SU-DHL-6 (cell line): Measurements from ENCODE around the gene ILDR2.

Experiments used
- H2AFZ ChIP-seq: fragments of 200-600 bp; sonication (generic); 2 replicates; pipeline ENCODE4 v1.6.1; 2014; ENCODE audit warnings: low read depth, mild to moderate bottlenecking, moderate library complexity, mixed read lengths, antibody characterized with exemption, low read length; ENCODE audit not compliant: severe bottlenecking
- H3F3A ChIP-seq: fragments of 200-600 bp; shearing (Covaris generic); 2 replicates; pipeline ENCODE4 v1.6.0; 2016; ENCODE audit warnings: antibody characterized with exemption, mild to moderate bottlenecking; ENCODE audit not compliant: insufficient read depth
- H3K27ac ChIP-seq: fragments of 200-600 bp; sonication (generic); 2 replicates; pipeline ENCODE4 v1.5.1; 2016; ENCODE audit warnings: low read depth, mild to moderate bottlenecking, low read length, moderate library complexity, mixed read lengths
- H3K27me3 ChIP-seq: fragments of 200-600 bp; sonication (generic), shearing (Covaris generic); 2 replicates; pipeline ENCODE4 v1.6.0; 2014; ENCODE audit warnings: mild to moderate bottlenecking, low read length
- H3K36me3 ChIP-seq: fragments of 200-600 bp; sonication (generic); 2 replicates; pipeline ENCODE4 v1.6.1; 2014; ENCODE audit warnings: mild to moderate bottlenecking, low read length, mixed read lengths
- H3K4me2 ChIP-seq: fragments of 300-600, 200-600 bp; shearing (Covaris generic), sonication (generic); 2 replicates; pipeline ENCODE4 v1.6.0; 2014; ENCODE audit warnings: low read length, low read depth, mild to moderate bottlenecking; ENCODE audit not compliant: poor library complexity, severe bottlenecking
- H3K4me3 ChIP-seq: fragments of 200-600 bp; sonication (generic); 2 replicates; pipeline ENCODE4 v1.5.1; 2014; ENCODE audit warnings: antibody characterized with exemption, low read length, mild to moderate bottlenecking, mixed read lengths; ENCODE audit not compliant: insufficient read depth, poor library complexity, severe bottlenecking
- H3K79me2 ChIP-seq: fragments of 200-600 bp; sonication (generic); 2 replicates; pipeline ENCODE4 v1.6.1; 2014; ENCODE audit warnings: mild to moderate bottlenecking, low read length, moderate library complexity; ENCODE audit not compliant: insufficient read depth
- H3K9ac ChIP-seq: fragments of 200-600 bp; sonication (generic); 2 replicates; pipeline ENCODE4 v1.7.0; 2014; ENCODE audit warnings: mild to moderate bottlenecking, low read length
- H3K9me2 ChIP-seq: fragments of 200-600 bp; sonication (generic); replicated peaks from 2 replicates; pipeline ENCODE4 v1.6.1; 2014; ENCODE audit warnings: low read length; ENCODE audit not compliant: insufficient read depth
- H3K9me3 ChIP-seq: fragments of 200-600 bp; sonication (generic); 2 replicates; pipeline ENCODE4 v1.6.1; 2014; ENCODE audit warnings: low read length, mixed read lengths; ENCODE audit not compliant: insufficient read depth
- H4K20me1 ChIP-seq: fragments of 200-600 bp; sonication (generic); 2 replicates; pipeline ENCODE4 v1.6.1; 2014; ENCODE audit warnings: low read depth, mild to moderate bottlenecking, antibody characterized with exemption, low read length, moderate library complexity, mixed read lengths
- CTCF ChIP-seq: fragments of 200-600 bp; sonication (generic); IDR thresholded peaks from one replicate; pipeline ENCODE4 v1.5.1; 2017; ENCODE audit warnings: antibody characterized with exemption, mild to moderate bottlenecking, low read length, moderate library complexity; ENCODE audit not compliant: insufficient read depth, poor library complexity, severe bottlenecking
- EZH2phosphoT487 ChIP-seq: fragments of 200-600 bp; sonication (generic), shearing (Covaris generic); conservative IDR thresholded peaks from 2 replicates; pipeline ENCODE4 v1.6.1; 2018; ENCODE audit warnings: mild to moderate bottlenecking, antibody characterized with exemption, low read length, moderate library complexity, mixed read lengths

ILDR2 gene

GRCh38 chr1:166978821-166979220 lies 3.5 kb upstream of the ILDR2 start:
- Histone ChIP-seq H3K9ac (no peak overlapping the region), H3K4me2 (no peak overlapping the region), H3K9me2 (no peaks in the 10 kb centered on the region), H3F3A (peaks cover 7% of the 10 kb centered on the region), H2AFZ (no peak overlapping the region), H3K4me3 (no peak overlapping the region), H3K36me3 (no peaks in the 10 kb centered on the region), H3K27ac (no peak overlapping the region), H3K9me3 (no peaks in the 10 kb centered on the region), H3K27me3 (no peaks in the 10 kb centered on the region), H3K79me2 (no peaks in the 10 kb centered on the region), H4K20me1 (no peaks in the 10 kb centered on the region)
- no peak for TF ChIP-seq CTCF
- no peak for TF ChIP-seq EZH2phosphoT487

- Histone ChIP-seq H3K4me2 (no peak overlapping the region), H3K4me3 (no peak overlapping the region), H3K79me2 (no peaks in the 10 kb centered on the region), H3K9me3 (no peaks in the 10 kb centered on the region), H3K36me3 (no peaks in the 10 kb centered on the region), H3K9ac (no peak overlapping the region), H3K27me3 (no peaks in the 10 kb centered on the region), H3K9me2 (no peaks in the 10 kb centered on the region), H3K27ac (no peak overlapping the region), H4K20me1 (no peaks in the 10 kb centered on the region), H2AFZ (no peak overlapping the region), H3F3A (peaks cover 7% of the 10 kb centered on the region)
- TF ChIP-seq CTCF (no peak), EZH2phosphoT487 (no peak)
These were observed 2.6 kb upstream of the ILDR2 start for GRCh38 chr1:166977951-166978350.

GRCh38 chr1:166974647-166975345 lies 544 bp downstream of the ILDR2 start:
- peak overlapping the region; percentile 82 for H3K4me2 ChIP-seq
- no peaks in the 10 kb centered on the region for H4K20me1 ChIP-seq
- H3K9me3 ChIP-seq: no peaks in the 10 kb centered on the region
- H3F3A ChIP-seq: peaks cover 7% of the 10 kb centered on the region
- H3K9me2 ChIP-seq: no peaks in the 10 kb centered on the region
- no peaks in the 10 kb centered on the region for H3K36me3 ChIP-seq
- H2AFZ ChIP-seq: peak overlapping the region; percentile 90
- H3K27ac ChIP-seq: no peak overlapping the region
- peak overlapping the region; percentile 76 for H3K4me3 ChIP-seq
- no peak for TF ChIP-seq CTCF
- TF ChIP-seq EZH2phosphoT487: no peak
- no peaks in the 10 kb centered on the region for H3K27me3 ChIP-seq
- H3K9ac ChIP-seq: peak overlapping the region; percentile 67
- H3K79me2 ChIP-seq: no peaks in the 10 kb centered on the region
